Heart right ventricle (tissue), 16 donors: Measurements from ENCODE around the gene TRIM41. TPM values are rescaled to one million over a fixed set of nuclear protein-coding genes. Genes with fewer than 3 reads are reported as not detected.

Source experiments
- ATAC-seq, 8 donors: fragments of 200-7000 bp; cut with Tn5 transposase; one replicate each; pipeline ENCODE4 v1.9.1; 2020; ENCODE audit warnings: mild to moderate bottlenecking in 8 of 8, moderate library complexity in 8 of 8, moderate number of reproducible peaks in 1 of 8
- DNase-seq, 2 donors: peaks; one replicate each; pipeline ENCODE4 v3.0.0-alpha.2; 2020
- H3K27ac ChIP-seq, 10 donors: fragments of 200-600 bp; sonication (generic) in 2 of 10; one replicate each; pipeline versions ENCODE4 v1.5.0 to v1.8.0; 2020 to 2022; ENCODE audit warnings: mild to moderate bottlenecking in 3 of 10
- H3K27me3 ChIP-seq, 7 donors: fragments of 200-600 bp; one replicate each; pipeline ENCODE4 v1.8.0; 2021 to 2022; ENCODE audit warnings: mild to moderate bottlenecking in 2 of 7
- H3K36me3 ChIP-seq, 9 donors: fragments of 200-600 bp; sonication (generic) in 1 of 9; one replicate each; pipeline versions ENCODE4 v1.5.0 to v1.8.0; 2020 to 2022; ENCODE audit warnings: mild to moderate bottlenecking in 2 of 9
- H3K4me1 ChIP-seq, 9 donors: fragments of 200-600 bp; sonication (generic) in 1 of 9; one replicate each; pipeline versions ENCODE4 v1.5.0 to v1.8.0; 2020 to 2022; ENCODE audit warnings: mild to moderate bottlenecking in 4 of 9
- H3K4me3 ChIP-seq, 10 donors: fragments of 200-600 bp; sonication (generic) in 2 of 10; one replicate each; pipeline versions ENCODE4 v1.5.0 to v1.8.0; 2020 to 2022; ENCODE audit warnings: mild to moderate bottlenecking in 7 of 10, moderate library complexity in 2 of 10
- H3K9me3 ChIP-seq, 11 donors: fragments of 200-600 bp in 10 of 11; sonication (generic) in 2 of 11; one replicate each; pipeline versions ENCODE4 v1.5.0 to v1.8.0; 2013 to 2022; ENCODE audit warnings: mild to moderate bottlenecking in 2 of 11, control low read depth in 1 of 11, moderate library complexity in 1 of 11
- CTCF ChIP-seq, 9 donors: fragments of 200-600 bp; sonication (generic) in 2 of 9; IDR thresholded peaks; one replicate each; pipeline versions ENCODE4 v1.5.0 to v1.8.0; 2021 to 2022; ENCODE audit warnings: antibody characterized with exemption in 9 of 9, mild to moderate bottlenecking in 5 of 9, moderate library complexity in 1 of 9
- WGBS, 2 donors: extraction: QIAGEN DNeasy Blood & Tissue Kit; methylation state at CpG; one replicate each; pipeline ENCODE4 v1.1.7; 2013; ENCODE audit warnings: inconsistent platforms in 1 of 2; 5-methylcytosine and 5-hydroxymethylcytosine counted together
- intact Hi-C, 10 donors: fragments of 100-400 bp; cut with DNase I; formaldehyde crosslinking; loops; one replicate each; pipeline versions ENCODE4 v1.11.1 to v1.14.2; 2022
- polyA plus RNA-seq, 2 donors: library from polyadenylated mRNA; stranded (reverse); fragments of 200-250 nt; gene quantifications; one replicate each; pipeline ENCODE4 v1.2.3, GENCODE V29; 2013
- total RNA-seq, 10 donors: library from RNA; stranded (reverse); fragmentation: NEBNext Ultra II Directional in 3 of 10; extraction: Animal tissue kit (Norgen Biotek cat#: 25700) in 3 of 10; gene quantifications; one replicate each; pipeline versions ENCODE4 v1.2.1 to v1.2.4, GENCODE V29; 2021 to 2023
- donor health status: Arrhythmogenic right ventricular cardiomyopathy.
- donor health status: ischemic (EF 13 %, LVEDD 7.1; RV severe dilation, severe dysfunction).
- donor health status: healthy with polysubstance abuse.
- donor health status: DM: no; HTN: yes; CAD: no.
- donor health status: DM: no; HTN: no; CAD: no.
- donor health status: ischemic (EF 25% LVEDD 6.9; RV normal size, moderate dysfunction).
- donor health status: ischemic (EF 25% LVEDD 5.7; RV mildly dilated, moderate dysfunction).
- donor health status: healthy.
- donor health status: DM: yes; HTN: yes; CAD: no.
- donor health status: Ischemic cardiomyopathy.
- donor health status: ischemic (EF 35%, LVEDD 5.7; RV mildly dilated, moderate dysfunction).
- donor health status: nonischemic (EF 11% LVEDD 7.7; RV severe dilation, severe dysfunction).
- donor health status: DM: yes; HTN: yes; CAD: no.
- donor health status: PGD.
- donor health status: ischemic (EF 29% LVEDD 5.4; RV normal size, mild dysfunction).
- donor health status: nonischemic (EF 23%, LVEDD 6.1; RV moderate dilation, normal function).

TRIM41 gene
- total and polyA plus RNA-seq, 12 donors: 12.1 to 28.2 (median 25.2) TPM

- H3K9me3 ChIP-seq: no peaks in the 10 kb centered on the region
- TF ChIP-seq CTCF (IDR thresholded peaks at IDR 0.05): no peak
- DNase-seq (no peak), ATAC-seq (no peak)
- peaks cover 0 to 7% (median 0%) of the 10 kb centered on the region in 7 donors for H3K27me3 ChIP-seq
- H3K27ac ChIP-seq: peak overlapping the region in 7 of 10 donors; percentile 6 to 72 (median 63)
- 17 to 34% methylated on average over 44 of the region's 44 CpGs for WGBS, 2 donors
- H3K4me1 ChIP-seq: peaks cover 0 to 44% (median 30%) of the 10 kb centered on the region in 9 donors
- H3K4me3 ChIP-seq: peak overlapping the region in 9 of 10 donors; percentile 39 to 69 (median 58)
- H3K36me3 ChIP-seq: no peaks in the 10 kb centered on the region
- intact Hi-C loops: no loop called here
Measured at GRCh38 chr5:181215997-181216989, 6.8 kb upstream of the TRIM41 start.

GRCh38 chr5:181217111-181217802 lies 5.8 kb upstream of the TRIM41 start:
- WGBS, 2 donors: 0 to 1% methylated on average over 46 of the region's 46 CpGs
- TF ChIP-seq CTCF (IDR thresholded peaks at IDR 0.05): peak in 2 of 9 donors; percentile 12 to 13

DNA sequence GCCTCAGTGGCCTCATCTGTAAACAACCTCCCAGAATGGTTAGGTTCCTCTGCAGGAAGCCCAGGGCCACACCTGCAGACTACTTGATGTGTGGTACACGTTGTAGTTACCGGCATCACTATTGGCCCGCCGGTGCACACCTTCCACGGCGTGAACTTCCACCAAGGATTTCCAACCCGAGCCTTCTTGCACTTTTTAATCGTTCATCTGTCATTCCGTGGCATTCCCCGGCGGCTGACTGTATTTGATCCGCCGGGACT lies 5.3 kb upstream of the TRIM41 start:
- DNase-seq: no peak
- peak overlapping the region; percentile 17 to 82 (median 68) for H3K27ac ChIP-seq
- ATAC-seq: peak in 4 of 8 donors; percentile 2 to 7 (median 3)
- TF ChIP-seq CTCF (IDR thresholded peaks at IDR 0.05): no peak
- H3K4me3 ChIP-seq: peak overlapping the region; percentile 0 to 69 (median 57)
- intact Hi-C loops: loop anchor here in 2 of 10 donors (1.0 kb wide), 3 partner anchors 10 to 29 kb away; no protein-coding TSS in a partner anchor
- no peaks in the 10 kb centered on the region for H3K9me3 ChIP-seq
- H3K4me1 ChIP-seq: peaks cover 0 to 45% (median 22%) of the 10 kb centered on the region in 9 donors
- WGBS, 2 donors: 2 to 4% methylated on average over 13 of the region's 13 CpGs
- no peaks in the 10 kb centered on the region for H3K36me3 ChIP-seq
- peaks cover 0 to 7% (median 0%) of the 10 kb centered on the region in 7 donors for H3K27me3 ChIP-seq

More at GRCh38 chr5:181217111-181217802, 5.8 kb upstream of the TRIM41 start:
- Histone ChIP-seq H3K4me3 (peak overlapping the region; percentile 0 to 69 (median 57)), H3K27ac (peak overlapping the region; percentile 17 to 82 (median 68)), H3K9me3 (no peaks in the 10 kb centered on the region), H3K4me1 (peaks cover 0 to 40% (median 26%) of the 10 kb centered on the region in 9 donors), H3K27me3 (peaks cover 0 to 7% (median 0%) of the 10 kb centered on the region in 7 donors), H3K36me3 (no peaks in the 10 kb centered on the region)
- DNase-seq (peak; percentile 44 to 52), ATAC-seq (peak; percentile 18 to 52 (median 40))
- intact Hi-C loops: loop anchor here in 1 of 10 donors (1.0 kb wide), 1 partner anchor 10 kb away; no protein-coding TSS in a partner anchor

GRCh38 chr5:181218795-181219124 lies 4.3 kb upstream of the TRIM41 start:
- WGBS, 2 donors: 39 to 41% methylated on average over 10 of the region's 10 CpGs
- DNase-seq (no peak), ATAC-seq (no peak)
- TF ChIP-seq CTCF (IDR thresholded peaks at IDR 0.05): no peak
- Histone ChIP-seq H3K27ac (peak overlapping the region in 8 of 10 donors; percentile 14 to 82 (median 66)), H3K36me3 (no peaks in the 10 kb centered on the region), H3K27me3 (peaks cover 0 to 7% (median 0%) of the 10 kb centered on the region in 7 donors), H3K9me3 (no peaks in the 10 kb centered on the region), H3K4me3 (peak overlapping the region in 9 of 10 donors; percentile 12 to 69 (median 58)), H3K4me1 (peaks cover 0 to 46% (median 20%) of the 10 kb centered on the region in 9 donors)
- intact Hi-C loops: loop anchor here in 2 of 10 donors (1.0 kb wide), 2 partner anchors 12 to 30 kb away; no protein-coding TSS in a partner anchor
